Measurements from ENCODE around the gene LIFR.

LIFR gene

DNA sequence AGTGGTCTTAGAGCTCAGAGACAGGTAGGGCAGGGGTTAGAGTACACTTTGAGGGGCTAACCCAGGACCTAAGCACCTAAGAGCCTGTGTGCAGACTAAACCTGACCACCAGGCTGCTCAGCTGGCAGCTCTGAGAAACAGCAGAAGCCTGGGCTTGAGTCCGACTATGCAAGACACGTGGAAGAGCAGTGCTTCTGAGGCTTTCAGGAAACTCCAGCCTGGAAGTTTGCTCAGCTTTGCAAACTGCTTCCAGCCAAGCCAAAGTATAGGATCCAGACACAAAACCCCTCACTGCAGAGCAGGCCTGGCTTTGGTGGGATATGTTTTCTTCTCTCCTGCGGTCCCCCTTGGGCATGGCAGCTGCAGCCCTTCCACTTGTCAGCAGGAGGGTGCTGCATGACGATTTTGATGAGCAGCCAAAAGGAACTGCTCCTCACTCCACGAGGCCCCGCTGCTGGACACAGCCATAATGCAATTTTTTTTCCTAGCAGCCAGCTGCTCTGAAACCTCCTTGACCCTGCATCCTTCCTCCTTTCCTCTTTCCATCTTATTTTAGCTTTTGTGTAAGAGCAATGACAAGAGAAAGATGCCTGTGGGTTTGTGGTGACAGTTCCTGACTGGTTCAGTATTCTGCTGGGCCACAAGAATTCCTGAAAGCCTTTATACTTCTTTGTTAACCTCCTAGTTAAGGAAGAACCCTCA is 123.1 kb downstream of the LIFR start:
- DNase-seq, result no peak

DNA sequence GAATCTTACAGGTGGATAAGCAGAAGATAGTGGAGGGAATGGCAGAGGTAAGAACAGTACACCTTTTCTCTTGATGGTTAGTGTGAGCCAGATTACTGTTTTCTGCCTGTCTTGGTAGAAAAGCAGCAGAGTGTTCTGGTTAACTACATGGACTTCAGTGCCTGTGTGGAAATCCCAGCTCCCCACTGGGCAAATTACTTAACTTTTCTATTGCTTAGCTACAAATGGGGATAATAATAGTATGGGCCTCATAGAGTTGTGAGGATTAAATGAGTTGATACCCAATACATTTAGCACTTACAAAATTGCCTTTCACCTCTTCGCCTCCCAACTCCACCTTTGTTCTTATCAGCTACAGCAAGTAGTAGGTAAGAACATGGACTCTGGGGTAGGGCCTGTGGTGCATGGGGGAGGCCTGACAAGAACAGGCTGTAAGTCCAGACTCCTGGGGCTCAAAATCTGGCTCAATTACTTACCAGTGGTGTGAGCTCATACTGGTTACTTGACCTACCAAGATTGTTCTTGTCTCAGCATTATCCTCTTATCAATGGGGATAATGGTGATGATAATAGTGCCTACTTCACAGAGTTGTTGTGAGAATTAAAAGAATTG is 125.1 kb downstream of the LIFR start:
- DNase-seq, result no peak

DNA sequence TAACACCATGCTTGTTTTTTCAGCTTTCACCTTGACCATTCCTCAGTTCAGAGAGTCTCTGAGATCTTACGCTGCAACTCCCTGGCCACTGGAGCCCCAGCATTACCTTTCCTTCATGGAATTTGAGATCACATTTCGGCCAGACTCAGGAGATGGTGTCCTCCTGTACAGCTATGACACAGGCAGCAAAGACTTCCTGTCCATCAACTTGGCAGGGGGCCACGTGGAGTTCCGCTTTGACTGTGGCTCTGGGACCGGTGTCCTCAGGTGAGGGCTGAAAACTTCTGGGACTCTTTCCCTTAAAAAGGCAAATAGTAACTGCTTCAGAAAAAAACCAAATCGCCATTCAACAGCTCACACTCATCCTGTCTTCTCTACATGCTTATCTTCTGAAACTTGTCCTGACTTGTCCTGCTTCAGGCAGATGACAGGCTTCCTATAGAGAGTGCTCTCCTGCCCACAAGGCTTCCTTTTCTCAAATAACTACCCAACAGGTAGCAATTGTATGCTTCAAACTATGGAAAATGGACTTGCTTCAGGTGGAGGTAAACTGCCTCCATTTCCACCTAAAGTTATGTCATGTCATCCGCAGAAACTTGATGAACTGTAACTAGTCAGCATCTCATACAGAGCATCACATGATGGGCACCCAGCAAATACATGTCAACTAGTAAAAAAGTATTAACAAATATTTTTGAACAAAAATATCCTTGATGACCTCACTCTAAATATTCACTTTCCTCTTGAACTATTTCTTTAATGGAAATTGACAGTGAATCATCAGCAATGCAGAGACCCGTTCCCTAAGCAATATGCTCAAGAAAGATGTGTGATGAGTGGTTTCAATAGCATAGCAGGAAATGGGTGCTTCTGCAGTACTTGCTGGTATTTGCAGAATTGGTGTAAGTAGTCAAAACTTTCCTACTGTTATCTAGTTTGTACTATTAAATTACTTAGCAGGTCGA is 129.2 kb downstream of the LIFR start:
- DNase-seq, result no peak

DNA sequence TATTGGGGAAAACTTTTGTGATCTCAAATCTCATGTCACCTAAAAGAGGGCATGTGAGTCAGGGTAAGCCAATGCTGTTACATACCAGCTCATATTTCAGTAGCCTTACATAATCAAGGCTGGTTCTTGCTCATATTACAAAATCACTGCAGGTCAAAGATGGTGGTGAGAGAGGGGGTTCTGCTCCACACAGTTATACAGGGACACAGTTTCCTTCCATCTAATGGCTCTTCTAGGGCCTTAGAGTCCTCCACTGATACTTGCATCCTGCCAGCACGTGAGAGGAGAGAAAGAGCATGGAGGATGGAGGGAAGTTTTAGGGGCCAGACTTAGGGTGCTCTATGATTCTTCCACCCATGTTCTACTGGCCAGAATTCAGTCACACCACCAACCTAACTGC is 130.0 kb downstream of the LIFR start:
- no peak for DNase-seq

Measured in NCI-H1694 (cell line).